Fibroblast of peridontal ligament (primary cell): ENCODE results near the gene RSPRY1.
"Not testable (repeated sequence)": the region's sequence is repeated elsewhere in the genome, so short reads cannot be mapped to it uniquely, and the experiment has no call there.

ENCODE experiments used
- DNase-seq: peaks from one replicate; pipeline ENCODE4 v3.0.0-alpha.2; 2010; ENCODE audit errors: extremely low read depth

RSPRY1 gene

GRCh38 chr16:57271867-57272495 is 85.9 kb downstream of the RSPRY1 start:
- DNase-seq, result no peak

GRCh38 chr16:57273359-57273758 is 87.2 kb downstream of the RSPRY1 start:
- DNase-seq, result no peak

- no peak for DNase-seq
These were observed 87.7 kb downstream of the RSPRY1 start for GRCh38 chr16:57273826-57274225.

- DNase-seq, result not testable (repeated sequence)
These were observed 89.8 kb downstream of the RSPRY1 start for GRCh38 chr16:57275946-57276345.

GRCh38 chr16:57276596-57276995 is 90.5 kb downstream of the RSPRY1 start:
- no peak for DNase-seq

- DNase-seq, result peak; percentile 20
These were observed 91.5 kb downstream of the RSPRY1 start for GRCh38 chr16:57277586-57277985.

- DNase-seq, result no peak
These were observed 92.4 kb downstream of the RSPRY1 start for GRCh38 chr16:57278494-57278893.

- no peak for DNase-seq
These were observed 93.9 kb downstream of the RSPRY1 start for GRCh38 chr16:57279780-57280638.

GRCh38 chr16:57281791-57282190 is 95.7 kb downstream of the RSPRY1 start:
- no peak for DNase-seq

GRCh38 chr16:57282510-57283213 is 96.5 kb downstream of the RSPRY1 start:
- DNase-seq, result no peak

GRCh38 chr16:57283214-57283958 is 97.3 kb downstream of the RSPRY1 start:
- DNase-seq, result no peak

- no peak for DNase-seq
These were observed 97.8 kb downstream of the RSPRY1 start for GRCh38 chr16:57283959-57284208.

GRCh38 chr16:57284209-57284951 is 98.3 kb downstream of the RSPRY1 start, which contains the start of gene PLLP:
TSS of gene PLLP (minus strand) at chr16:57284672. CDS start at chr16:57284540, 132 bp downstream.
- no peak for DNase-seq

GRCh38 chr16:57284952-57285363 is 98.8 kb downstream of the RSPRY1 start:
- no peak for DNase-seq

- no peak for DNase-seq
These were observed 99.2 kb downstream of the RSPRY1 start for GRCh38 chr16:57285379-57285778.

- peak; percentile 10 for DNase-seq
These were observed 103.5 kb downstream of the RSPRY1 start for GRCh38 chr16:57289391-57290257.
